Measurements from ENCODE around the gene DTNB.

DNA sequence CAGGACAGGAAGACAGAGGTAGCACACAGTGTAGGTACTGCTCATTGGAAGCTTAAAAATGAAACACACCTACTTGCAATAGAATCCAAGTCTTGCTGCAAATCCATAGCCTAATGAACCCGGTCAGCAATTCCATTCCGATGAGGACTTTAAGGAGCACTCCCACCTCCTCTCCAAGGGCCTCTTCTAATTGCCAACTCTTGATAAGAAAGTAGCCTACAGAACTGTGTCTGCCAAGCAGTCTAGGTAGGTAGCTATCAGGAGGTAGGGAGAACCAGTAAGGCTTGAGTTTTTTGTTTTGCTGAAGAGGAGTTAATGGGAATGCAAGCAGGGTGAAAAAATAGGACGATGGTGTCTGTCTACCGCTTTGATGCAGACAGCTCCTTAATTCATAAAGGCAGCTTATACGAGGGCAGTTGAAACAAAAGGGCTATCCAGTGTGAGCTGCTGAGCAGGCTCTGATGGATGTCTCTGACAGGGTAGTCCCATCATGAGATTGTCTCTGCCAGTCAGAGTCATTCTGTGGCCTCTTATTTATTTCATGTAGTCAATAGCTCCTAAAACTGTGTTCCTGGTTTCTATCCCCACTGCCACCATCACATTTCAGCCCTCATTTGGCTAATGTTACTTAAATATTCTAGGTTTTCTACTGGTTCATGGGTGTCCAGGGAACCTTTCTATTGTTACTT lies 176.0 kb downstream of the DTNB start:
- TF ChIP-seq, protein P1, sequence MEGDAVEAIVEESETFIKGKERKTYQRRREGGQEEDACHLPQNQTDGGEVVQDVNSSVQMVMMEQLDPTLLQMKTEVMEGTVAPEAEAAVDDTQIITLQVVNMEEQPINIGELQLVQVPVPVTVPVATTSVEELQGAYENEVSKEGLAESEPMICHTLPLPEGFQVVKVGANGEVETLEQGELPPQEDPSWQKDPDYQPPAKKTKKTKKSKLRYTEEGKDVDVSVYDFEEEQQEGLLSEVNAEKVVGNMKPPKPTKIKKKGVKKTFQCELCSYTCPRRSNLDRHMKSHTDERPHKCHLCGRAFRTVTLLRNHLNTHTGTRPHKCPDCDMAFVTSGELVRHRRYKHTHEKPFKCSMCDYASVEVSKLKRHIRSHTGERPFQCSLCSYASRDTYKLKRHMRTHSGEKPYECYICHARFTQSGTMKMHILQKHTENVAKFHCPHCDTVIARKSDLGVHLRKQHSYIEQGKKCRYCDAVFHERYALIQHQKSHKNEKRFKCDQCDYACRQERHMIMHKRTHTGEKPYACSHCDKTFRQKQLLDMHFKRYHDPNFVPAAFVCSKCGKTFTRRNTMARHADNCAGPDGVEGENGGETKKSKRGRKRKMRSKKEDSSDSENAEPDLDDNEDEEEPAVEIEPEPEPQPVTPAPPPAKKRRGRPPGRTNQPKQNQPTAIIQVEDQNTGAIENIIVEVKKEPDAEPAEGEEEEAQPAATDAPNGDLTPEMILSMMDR (IDR thresholded peaks at IDR 0.05; ENCODE audit: extremely low read depth in 1 of 2, insufficient read depth in 1 of 2, low read depth in 1 of 2, low read length in 2 of 2) = no peak
- TF ChIP-seq, protein P2, sequence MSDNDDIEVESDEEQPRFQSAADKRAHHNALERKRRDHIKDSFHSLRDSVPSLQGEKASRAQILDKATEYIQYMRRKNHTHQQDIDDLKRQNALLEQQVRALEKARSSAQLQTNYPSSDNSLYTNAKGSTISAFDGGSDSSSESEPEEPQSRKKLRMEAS (IDR thresholded peaks at IDR 0.05; ENCODE audit: insufficient read depth, insufficient read length) = no peak
- TF ChIP-seq POLR2AphosphoS5 (IDR thresholded peaks at IDR 0.05; ENCODE audit: insufficient read depth, low read depth, low read length) (no peak), GATA2 (IDR thresholded peaks at IDR 0.05; ENCODE audit: insufficient read depth, insufficient read length, low read depth, low read length) (no peak), POLR2A (IDR thresholded peaks at IDR 0.05; ENCODE audit: low read depth, low read length) (no peak), EZH2 (IDR thresholded peaks at IDR 0.05; ENCODE audit: borderline replicate concordance, low read depth, low read length, severe bottlenecking) (no peak)
